Activated CD4-positive, alpha-beta T cell treated with anti-CD3 and anti-CD28 coated beads for 4 hours (primary cell): ENCODE data around the gene MELK.

Experiments
- DNase-seq, 2 donors: peaks; one replicate each; pipeline ENCODE4 v3.0.0-alpha.2; 2020

MELK gene

DNA sequence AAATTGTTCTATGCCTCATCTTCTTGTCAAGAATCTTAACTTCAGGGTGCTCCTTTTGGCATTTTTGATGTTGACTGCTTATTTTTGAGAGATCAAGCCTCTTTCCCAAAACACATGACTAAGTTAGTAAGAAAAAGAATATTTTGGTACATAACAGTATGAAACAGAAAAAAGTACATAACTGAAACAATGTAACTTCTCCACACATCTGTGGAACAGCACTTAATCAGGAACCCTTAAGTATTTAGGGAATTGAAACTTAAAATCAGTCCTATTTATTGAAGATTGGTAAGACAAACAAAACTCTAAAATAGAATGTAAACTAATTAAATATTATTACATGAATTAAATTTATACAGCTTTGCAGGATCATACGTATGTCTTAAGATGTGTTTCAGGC is 103.4 kb downstream of the MELK start:
- DNase-seq = no peak

DNA sequence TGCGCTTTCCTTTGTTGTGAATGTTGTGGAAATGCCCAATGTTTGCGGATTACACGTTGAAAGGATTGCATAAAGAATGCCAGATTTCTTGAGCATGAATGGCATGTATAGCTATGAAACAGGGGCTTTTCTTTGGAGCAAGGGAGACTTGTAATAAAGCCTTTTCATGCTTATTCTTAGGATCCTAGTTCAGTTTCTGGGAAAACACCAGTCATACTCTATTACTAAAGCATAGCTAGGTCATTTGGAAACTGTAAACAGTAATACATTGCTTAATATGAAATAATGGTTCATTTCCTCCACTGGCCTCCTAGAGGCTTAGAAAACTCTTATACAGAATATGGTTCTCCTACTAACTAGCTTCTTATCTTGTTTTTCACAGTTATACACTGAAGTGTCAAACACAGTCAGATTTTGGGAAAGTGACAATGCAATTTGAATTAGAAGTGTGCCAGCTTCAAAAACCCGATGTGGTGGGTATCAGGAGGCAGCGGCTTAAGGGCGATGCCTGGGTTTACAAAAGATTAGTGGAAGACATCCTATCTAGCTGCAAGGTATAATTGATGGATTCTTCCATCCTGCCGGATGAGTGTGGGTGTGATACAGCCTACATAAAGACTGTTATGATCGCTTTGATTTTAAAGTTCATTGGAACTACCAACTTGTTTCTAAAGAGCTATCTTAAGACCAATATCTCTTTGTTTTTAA is 104.2 kb downstream of the MELK start:
- DNase-seq = no peak

DNA sequence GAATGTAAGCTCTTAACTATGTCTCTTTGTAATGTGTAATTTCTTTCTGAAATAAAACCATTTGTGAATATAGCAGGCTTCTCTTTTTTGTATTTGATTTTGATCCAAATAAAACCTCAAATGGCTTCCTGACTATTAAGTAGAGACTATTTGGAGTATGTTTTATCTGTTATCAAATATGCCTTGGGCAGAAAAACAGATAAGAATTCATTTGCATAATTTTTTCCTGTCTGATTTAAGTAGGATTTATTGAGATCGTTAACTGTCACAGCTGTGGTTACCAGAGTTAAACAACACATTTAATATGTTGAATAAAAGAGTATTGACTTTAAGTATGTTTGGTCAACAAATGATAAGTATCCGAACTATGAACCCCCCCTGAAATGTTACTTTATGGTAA is 104.9 kb downstream of the MELK start:
- DNase-seq = no peak

DNA sequence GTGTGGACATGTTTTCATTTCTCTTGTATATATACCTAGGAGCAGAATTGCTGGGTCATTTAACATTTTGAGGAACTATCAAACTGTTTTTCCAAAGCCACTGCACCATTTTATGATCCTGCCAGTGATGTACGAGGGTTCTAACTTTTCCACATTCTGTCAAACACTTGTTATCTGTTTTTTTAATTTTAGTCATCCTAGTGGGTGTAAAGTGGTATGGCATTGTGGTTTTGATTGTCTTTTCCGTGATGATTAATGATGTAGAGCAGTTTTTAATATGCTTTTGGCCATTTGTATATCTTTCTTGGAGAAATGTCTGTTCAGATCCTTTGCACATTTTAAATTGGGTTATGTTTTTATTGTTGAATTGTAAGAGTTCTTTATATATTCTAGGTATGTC is 107.0 kb downstream of the MELK start:
- DNase-seq = no peak

DNA sequence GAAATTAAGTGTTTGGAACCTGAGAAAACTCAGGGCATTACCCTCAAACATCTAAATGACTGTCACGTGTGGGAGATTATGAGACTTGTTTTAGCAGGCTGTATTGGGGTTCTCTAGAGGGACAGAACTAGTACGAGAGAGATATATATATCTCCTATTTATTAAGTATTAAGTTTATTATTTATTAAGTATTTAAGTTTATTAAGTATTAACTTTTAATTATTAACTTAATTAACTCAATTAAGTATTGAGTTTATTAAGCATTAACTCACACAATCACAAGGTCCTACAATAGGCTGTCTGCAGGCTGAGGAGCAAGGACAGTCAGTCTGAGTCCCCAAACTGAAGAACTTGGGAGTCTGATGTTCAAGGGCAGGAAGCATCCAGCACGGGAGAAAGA is 113.8 kb downstream of the MELK start:
- DNase-seq = no peak

DNA sequence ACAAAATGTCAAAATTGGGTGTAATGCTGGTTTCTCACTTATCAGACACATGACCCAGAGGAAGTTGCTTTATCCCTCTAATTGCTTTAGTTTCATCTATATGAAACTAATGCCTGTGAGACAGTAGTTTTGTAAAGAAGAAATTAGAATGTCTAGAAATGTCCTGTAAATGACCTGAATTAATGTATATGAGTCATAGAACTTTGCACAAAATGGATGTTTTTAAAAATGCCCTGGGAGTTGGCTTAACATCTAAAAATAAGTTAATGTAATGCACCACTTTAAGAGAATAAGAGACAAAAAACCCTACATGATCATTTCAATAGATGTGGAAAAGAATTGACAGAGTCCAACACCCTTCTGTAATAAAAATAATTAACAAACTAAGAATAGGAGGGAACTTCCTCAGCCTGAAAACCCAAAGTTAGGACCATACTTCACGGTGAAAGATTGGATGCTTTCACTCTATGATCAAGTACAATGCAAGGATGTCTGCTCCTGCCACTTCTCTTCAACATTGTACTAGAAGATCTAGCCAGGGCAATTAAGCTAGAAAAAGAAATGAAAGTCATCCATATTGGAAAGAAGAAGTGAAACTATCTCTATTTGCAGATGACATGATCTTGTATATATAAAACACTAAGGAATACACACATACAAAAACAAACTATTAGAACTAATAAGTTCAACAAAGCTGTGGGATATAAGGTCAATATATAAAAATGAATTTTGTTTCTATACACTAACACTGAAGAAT is 117.9 kb downstream of the MELK start:
- no peak for DNase-seq

DNA sequence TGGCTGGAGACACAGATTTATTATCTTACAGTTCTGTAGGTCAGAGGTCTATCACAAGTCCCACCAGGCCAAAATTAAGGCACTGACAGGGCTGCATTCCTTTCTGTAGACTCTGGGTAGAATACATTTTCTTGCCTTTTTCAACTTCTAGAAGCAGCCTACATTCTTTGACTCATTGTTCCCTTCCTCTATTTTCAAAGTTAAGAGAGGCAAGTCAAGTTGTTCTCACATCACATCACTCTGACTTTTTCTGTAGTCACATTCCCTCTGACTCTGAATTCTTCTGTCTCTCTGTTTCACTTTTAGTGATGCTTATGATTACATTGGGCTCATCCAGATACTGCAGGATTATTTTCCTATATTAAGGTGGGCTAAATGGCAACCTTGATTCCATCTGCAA is 119.0 kb downstream of the MELK start:
- no peak for DNase-seq

DNA sequence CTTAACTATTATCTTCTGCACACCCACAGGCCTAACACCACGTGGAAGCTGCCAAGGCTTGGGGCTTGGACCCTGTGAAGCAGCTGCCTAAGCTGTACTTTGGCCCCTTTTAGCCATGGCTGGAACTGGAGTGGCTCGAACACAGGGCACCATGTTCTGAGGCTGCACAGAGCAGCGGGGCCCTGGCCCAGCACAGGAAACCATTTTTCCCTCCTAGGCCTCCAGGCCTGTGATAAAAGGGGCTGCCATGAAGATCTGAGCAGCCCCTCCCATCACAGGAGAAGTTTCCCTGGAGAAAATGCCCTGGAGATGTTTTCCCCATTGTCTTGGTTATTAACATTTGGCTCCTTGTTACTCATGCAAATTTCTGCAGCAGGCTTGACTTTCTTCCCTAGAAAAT is 126.3 kb downstream of the MELK start:
- DNase-seq = no peak

DNA sequence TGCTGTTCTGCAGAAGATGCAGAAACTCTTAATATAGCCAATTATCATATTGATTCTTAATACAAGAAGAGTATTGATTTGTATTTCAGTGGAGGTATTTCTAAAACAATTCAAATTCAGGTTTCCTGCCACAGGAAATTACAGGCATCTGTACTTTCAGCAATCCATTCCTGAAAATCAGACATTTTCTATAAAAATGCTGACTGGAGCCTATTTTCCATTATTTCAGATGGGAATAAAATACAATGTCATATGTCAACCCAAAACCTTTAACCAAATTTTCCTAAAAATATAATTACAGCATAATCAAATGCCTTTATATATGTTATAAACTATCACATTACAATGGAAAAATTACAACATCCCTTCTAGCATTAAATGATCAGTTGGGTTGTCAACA is 131.5 kb downstream of the MELK start:
- DNase-seq = no peak

DNA sequence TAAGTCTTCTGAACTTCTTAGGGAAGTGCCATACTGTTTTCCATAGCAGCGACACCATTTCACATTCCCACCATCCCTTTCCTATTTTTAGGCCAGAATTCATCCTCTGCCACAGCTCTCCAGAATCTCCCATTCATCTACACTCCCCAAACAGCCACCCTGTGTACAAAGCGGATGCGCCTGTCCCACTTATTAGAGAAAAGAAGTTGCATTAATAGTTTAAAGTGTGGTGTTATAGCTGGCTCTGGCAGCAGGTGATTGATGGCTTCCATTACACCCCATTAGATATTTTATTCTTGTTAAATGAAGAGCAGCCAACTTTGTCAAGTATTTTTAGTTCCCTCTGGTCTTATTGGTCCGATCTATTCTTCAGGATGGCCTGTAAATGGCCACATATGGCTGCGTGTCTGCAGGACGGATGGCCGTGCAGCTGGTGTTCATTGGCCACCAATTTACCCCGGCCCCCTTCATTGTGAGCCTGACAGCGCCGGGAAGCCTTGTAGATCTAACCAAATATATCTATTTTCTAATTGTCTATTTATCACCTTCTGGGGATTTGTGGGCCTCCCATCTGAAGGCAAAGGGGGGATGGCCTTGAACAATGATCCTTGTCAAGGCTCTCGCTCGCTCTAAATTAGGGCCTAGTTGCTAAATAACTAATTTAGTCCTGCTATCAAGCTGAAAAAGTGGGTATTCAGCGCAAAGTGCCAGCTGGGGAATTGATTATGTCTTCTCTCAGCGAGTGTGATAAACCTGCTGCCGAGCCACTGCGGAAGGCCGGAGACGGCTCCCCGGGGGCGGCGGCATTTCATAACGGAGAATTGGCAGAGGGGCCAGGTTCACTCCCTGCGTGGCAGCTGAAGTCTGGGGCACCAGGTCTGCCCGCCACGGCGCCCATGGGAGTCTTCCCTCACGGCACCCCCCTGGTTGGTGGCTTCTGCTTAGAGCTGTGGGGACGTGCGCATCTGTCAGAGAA is 141.1 kb downstream of the MELK start:
- no peak for DNase-seq

DNA sequence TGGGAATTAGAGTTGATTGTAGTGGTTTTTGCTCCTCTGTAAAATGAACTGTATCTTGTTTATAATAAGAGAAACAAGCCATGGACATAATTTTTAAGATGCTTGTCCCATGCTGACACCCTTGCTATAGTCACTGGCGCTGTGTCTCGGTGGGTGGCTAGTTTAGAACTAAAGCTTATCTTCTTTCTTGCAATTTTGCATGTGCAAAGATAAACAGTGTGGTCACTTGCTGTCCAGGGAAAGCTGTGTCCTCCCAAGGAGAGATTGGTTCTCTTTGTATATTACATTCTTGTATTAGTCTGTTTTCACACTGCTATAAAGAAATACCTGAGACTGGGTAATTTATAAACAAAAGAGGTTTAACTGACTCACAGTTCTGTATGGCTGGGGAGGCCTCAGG is 143.8 kb downstream of the MELK start:
- no peak for DNase-seq

DNA sequence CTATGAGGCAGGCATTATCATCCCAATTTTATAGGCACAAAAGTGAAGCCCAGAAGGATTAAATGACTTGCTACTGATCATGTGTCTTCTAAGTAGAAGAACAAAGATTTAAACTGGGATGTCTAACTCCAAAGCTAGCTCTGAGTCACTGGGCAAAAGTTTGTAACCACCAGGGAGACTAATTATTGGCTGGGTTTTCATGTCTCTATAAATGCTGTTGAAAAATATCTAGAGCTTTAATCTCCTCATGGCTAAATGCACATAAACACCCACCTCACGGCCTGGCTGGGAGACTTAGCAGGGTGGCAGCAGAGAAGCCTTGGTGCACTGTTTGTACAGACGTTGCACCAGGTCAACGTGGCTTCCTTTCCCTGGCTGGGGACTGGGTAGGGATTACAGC is 144.6 kb downstream of the MELK start:
- no peak for DNase-seq

DNA sequence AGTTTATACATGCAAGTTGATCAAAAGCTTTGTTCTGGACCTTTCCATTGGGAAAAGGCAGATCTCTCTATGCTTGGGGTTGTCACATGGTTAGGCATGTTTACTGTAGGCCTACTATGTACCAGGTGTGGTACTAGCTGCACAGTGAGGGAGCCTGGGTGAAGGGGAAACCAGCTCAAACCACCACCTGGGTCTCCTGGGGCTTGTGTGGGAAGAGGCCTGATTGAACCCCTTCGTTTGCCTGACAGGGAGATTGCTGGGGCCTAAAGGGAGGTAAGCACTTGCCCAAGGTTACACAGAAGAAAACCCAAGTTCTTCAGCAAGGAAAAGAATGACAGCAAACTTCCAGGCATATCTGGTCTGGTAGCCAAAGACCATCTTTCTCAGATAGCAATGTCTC is 145.9 kb downstream of the MELK start:
- no peak for DNase-seq

DNA sequence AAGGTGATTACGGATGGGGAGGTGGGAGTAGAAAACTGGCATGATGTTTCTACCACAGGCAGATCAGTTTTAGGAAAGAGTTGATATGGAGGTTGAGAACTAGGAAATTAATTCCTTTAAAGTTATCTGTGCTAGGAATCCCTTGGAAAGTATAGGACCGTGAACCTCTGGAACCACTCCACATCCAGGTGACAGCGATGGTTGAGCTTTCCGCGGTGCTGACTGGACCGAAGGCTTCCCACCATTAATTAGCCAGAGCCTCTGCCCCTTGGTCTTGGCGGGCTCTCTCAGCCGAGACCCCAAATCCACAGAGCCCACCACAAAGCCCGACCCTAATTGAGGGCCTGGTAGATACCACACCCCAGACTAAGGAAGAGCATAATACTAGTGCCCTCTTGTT is 147.3 kb downstream of the MELK start:
- no peak for DNase-seq

DNA sequence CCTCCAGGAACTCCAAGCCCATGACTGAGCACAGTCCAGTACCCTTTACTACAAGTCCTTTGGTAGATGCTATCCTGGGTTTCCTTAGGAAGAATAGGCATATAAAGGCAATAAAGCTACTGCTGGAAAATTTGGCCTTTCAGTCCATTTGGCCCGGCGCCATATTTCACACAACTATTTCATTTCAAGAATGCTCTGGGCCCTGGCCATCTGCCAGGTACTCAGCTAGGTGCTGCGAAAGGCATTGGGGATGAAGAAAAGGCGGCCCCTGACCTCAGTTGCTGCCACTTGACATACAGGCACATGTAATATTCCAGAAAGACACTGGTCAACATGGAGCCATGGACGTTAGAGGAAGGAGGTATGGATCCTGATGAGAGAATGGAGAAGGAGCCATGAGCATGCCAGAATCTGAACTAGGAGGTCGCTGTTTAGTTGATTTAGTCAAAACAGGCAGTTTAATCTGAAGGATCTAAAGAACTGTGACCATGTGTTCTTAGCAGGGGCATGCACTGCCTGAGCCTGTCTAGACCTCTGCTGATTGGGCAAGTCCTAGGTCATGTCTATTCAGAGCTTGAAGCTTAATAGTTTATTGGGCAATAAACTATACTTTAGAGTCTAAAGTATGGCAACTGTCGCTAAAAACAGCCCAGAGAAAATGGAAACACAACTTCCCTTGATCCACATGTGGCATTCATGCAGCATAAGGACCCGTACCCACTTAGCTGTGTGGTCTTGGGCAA is 149.3 kb downstream of the MELK start:
- DNase-seq = no peak

DNA sequence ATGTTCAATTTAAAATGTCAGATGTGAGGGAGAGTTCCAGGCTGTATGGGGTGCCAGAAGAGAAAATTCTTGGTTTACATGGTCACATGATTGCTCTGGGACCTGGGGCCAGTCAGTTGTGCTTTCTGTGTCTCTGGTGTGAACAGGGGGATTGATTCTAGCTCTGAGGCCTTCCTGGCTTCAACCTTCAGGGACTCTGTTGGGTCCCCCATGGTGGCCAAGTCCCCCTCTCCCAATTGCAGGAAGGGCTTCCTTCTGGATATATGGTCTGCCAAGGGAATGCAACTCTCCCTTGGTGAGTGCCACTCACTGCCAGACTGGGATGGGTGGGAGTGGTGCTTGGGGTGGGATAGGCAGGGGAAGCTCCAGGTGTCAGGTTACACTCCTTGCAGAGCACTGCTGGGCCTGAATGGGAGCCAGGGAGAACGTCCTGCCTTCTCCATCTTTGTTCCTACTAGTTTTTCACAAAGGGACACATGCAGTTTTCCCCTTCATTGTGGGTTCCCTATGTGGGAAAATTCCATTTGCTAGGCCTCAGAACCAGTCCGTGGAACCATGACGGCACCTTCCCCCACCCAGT is 153.2 kb downstream of the MELK start:
- no peak for DNase-seq
